ENCODE data around the gene SLC1A4.
"Not testable (repeated sequence)": the region's sequence is repeated elsewhere in the genome, so short reads cannot be mapped to it uniquely, and the experiment has no call there.

The SLC1A4 gene

DNA sequence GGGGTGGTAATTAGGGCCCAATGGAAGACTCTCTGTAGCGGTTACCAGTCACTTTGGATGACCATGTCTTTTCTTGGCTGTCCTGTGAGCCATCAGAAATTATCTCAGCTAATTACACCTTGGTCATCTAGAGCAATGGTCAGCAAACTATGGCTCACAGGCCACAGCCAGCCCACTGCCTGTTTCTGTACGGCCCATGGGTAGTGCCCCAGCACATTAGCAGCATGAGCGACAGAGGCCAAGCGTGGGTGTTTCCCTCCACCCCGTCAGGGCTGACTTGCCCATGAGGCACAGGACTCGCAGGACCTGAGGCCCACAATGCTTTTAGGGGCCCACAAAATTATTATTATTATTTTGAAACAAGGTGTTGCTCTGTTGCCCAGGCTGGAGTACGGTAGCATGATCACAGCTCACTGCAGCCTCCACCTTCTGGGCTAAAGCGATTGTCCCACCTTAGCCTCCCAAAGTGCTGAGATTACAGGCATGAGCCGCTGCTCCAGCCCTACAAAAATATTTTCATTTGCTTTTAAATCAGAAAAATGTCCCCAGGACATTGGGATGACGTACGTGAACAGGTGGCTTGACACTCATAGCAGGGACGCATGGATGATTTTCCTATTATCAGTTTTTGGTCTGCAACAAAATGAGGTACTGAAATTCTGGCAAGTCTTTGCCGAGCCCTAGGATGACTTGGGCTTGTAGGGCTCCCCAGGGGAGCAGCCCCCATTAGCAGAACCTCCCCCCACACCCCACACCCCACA is 37.7 kb downstream of the SLC1A4 start:
- DNase-seq (ENCODE audit: low read depth), result no peak

GRCh38 chr2:65027616-65028244 is 38.5 kb downstream of the SLC1A4 start:
- no peak for DNase-seq (ENCODE audit: low read depth)

DNA sequence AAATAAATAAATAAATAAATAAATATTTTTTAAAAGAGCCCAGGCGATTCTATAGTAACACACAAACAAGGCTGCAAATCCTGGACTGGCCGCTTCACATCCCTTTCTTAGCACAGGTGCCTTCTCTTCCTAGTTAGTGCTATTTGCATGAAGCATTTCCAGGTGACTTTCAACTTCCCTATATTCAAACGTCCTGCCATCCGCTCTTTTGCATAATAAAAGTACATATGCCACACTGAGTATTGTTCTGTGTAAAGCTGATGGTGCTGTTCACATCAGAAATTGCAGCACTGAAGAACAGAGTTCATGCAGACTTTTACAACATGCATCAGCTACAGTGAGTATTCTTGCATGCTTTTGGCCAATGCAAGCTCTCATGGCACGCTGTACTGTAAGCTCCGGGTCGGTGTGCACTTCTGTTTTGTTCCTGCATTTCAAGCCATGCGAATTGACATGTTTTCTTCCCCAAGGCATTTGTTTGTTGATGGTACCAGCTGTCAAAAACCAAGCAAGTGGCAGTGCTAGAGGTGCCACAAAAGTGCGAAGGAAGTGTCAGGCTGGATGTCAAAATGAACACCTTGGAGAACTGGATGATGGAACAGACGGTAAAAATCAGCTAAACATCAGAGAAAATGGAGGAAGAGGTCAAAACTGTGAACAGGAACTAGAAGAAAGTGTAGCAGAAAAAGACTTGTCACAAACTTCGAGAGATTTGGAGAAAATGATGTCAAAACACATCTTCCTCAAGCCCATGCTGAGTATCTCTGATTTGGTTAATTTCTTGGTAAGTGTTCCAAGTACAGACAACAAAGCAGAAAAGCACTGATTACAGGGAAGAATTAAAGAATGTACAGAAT is 41.5 kb downstream of the SLC1A4 start:
- no peak for DNase-seq (ENCODE audit: low read depth)

DNA sequence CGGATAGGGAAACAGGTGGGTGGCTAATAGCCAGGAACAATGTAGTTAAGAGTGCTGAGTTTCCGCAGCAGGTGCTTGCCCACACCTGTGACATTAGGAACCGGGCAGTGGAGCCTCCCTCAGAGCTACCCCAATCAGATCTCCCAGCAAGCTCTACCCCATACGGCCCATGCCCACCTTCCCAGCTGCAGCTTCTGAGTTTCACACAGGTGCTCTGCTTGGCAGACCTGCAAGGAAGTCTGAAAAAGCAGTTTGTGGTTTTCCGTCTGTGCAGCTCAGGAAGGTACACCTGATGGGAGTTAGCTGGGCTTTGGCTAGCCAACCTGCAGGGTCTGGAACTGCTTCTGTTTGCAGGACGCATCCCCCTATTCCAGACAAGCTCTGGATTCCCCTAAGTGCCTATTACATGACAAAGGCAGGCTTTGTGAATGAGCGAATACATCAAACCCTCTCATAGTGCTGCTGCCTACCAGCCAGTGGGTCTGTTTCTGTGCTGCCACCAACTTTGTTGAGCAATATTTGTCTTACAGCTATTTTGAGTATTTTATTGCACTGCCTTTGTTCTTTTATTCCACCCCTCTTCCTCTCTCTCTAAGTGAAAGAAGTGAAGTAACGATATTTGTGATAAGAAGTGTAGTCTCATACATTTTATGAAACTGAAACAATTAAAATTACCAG is 42.3 kb downstream of the SLC1A4 start:
- no peak for DNase-seq (ENCODE audit: low read depth)

- DNase-seq (ENCODE audit: low read depth), result no peak
Measured at GRCh38 chr2:65032019-65032975, 43.1 kb downstream of the SLC1A4 start.

- no peak for DNase-seq (ENCODE audit: low read depth)
Measured at GRCh38 chr2:65033178-65033577, 44.0 kb downstream of the SLC1A4 start.

- not testable (repeated sequence) for DNase-seq (ENCODE audit: low read depth)
Measured at GRCh38 chr2:65033667-65034066, 44.5 kb downstream of the SLC1A4 start.

DNA sequence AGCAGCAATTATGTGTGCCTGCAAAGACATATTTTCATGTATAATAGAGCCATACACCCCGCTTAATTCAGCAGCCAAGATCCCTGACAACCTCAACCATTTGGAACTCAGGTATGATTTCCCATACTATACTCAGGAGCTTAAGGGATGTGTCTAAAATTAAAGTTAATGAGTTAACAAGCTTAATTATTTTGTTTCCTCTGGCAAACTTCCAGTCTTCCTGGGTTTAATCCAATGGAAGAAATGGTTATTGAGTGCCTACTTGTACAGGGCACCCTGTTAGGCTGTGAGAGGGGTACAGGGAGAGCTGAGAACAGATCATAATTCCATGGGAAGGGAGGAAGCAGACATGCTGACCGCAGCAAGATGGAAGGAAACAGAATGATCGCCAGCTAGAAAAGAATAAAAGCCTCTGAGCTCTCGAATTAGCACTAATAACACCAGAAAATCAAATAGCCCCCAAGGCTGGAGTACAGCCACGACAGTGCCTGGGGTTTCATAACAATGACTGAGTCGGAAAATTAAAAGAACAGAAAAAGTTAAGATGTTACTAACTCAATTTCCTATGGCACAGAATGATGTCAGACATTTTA is 46.2 kb downstream of the SLC1A4 start:
- no peak for DNase-seq (ENCODE audit: low read depth)

DNA sequence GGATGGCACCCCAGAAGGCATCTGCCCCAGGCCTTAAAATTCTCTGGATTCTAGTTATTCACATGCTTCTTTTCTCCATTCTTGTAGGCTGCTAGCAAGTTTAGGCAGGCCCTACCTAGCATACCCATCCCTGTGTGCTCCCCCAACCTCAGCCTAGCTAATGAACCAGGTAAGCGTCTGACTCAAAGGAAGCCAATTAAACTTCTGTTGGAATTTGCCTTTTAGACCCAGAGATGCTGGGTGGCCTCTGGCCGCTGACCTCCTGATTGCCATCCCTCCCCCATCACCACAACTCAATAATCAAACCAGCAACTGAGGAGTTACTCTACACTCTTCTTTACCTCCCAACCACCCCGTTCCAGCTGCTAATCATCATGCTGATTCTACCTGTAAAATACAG is 48.0 kb downstream of the SLC1A4 start:
- DNase-seq (ENCODE audit: low read depth), result no peak

DNA sequence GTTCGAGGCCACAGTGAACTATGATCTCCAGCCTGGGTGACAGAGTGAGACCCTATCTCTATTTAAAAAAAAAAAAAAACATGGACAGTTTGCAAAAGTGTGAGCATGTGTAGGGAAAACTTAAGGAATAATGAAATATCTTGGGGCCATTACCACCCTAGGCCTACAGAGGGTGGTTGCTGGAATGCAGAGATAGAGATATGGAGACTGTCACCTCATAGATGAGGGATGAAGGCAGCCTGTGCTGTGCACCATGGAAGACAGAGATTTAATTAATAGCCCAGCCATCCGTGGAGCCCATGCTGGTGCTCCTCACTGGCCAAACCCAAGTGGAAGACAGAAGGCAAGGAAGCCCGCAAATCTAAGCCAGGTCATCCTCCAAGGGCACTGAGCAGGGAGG is 50.4 kb downstream of the SLC1A4 start:
- DNase-seq (ENCODE audit: low read depth), result no peak

DNA sequence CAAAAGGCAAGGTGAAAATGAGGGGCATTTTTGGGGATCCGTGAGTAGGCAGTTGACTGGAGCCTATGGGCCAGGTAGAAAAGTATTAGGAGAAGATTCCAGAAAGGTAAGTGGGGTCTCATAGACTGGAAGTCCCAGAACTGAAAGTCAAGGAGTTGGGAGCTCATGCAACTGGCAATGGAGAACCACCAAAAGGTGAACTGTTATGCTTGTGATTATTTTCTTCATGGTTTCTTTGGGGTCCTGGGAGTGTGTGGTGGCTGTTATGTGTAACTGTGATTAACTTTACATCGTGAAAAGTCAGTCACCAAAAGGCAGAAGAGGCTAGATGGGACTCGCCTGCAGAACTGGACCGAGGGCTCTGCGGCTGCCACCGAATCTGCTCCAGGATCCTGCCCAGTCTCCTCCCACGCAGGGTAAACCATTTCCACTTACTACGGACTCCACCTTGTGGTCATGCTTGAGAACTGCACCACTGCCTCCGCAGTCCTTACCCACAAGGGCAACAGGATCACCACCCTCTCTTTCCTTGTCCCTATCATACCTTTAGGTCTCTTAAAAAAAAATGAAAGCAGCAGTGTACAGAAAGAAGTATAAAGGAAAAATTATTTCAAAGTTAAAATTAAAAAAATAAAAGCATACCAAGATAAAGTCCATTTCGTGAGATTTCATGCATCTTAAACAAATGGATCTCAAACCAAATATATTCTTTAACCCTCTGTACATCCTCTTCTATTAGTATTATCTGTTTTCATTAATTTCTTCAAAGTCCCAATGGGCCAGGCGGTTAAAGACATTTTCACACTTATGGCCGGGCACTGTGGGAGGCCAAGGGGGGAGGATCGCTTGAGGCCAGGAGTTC is 51.4 kb downstream of the SLC1A4 start:
- peak; percentile 49 for DNase-seq (ENCODE audit: low read depth)

GRCh38 chr2:65043001-65043400 is 53.8 kb downstream of the SLC1A4 start:
- DNase-seq (ENCODE audit: low read depth), result no peak

DNA sequence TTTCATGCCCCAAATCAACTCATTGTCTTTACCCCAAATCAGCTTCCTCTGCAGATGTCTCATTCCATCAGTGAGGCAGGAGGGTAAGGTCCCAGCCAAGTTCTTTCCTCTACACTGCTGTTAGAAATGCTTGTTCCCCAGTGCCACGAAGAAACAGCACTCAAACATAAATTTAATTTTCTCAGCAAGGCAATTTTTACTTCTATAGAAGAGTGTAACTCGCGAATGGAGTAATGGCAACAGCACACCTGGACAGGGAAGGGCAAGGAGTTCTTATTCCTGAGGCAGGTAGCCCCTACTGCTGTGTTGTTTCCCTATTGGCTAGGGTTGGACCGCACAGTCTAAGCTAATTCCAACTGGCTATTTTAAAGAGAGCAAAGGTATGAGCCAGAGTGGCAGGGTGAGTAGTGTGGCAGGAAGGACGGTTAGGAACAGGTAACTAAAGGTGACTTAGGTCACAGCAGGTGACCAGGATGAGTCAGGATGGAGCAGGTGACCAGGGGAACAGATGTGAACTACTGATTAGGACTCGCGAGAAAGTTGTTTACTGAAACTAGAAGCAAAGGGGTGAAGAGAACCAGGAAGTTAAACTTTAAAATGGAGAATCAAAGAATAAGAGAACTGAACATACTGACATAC is 55.0 kb downstream of the SLC1A4 start:
- no peak for DNase-seq (ENCODE audit: low read depth)

- no peak for DNase-seq (ENCODE audit: low read depth)
Measured at GRCh38 chr2:65045651-65046050, 56.5 kb downstream of the SLC1A4 start.

GRCh38 chr2:65046633-65047407 is 57.6 kb downstream of the SLC1A4 start:
- no peak for DNase-seq (ENCODE audit: low read depth)

DNA sequence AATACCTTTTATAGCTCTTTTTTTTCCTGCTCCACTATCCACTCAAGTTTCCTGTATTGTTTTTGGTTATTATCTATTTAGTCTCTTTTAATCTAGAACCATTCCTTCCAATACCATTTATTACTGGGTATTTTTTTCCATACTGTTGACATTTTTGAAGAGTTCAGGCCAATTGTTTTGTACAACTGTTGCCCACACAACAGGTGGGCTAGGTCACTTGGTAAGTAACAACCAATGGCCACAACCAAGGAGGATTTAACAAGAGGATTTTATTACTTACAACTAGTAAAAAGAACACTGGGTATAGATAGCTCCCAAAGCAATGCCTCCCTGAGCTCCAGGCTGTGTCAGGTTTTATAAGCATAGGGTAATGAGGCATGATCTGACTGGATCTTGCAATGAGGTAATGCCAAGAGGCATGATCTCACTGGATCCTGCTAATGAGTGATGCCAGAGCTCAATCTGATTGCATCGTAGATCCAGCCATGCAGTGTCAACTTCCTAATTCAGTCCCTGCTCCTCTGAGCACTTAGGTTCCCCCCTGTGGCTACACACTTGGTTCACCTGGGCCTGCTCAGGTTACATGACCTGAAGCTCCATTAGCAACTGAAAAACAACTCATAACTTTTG is 59.9 kb downstream of the SLC1A4 start:
- DNase-seq (ENCODE audit: low read depth), result no peak

DNA sequence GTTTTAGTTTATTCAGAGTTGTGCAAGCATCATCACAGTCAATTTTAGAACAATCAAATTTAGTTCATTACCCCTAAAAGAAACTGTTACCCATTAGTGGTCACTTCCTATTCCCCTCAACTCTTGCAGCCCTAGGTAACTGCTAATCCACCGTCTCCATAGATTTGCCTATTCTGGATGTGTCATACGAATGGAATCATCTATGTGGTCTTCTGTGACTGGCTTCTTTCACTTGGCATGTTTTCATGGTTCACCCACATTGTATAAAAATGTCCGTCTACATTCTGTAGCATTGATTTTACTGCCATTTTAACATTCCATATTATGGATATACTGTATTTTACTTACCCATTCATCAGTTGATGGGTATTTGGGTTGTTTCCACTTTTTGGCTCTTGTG is 61.7 kb downstream of the SLC1A4 start:
- no peak for DNase-seq (ENCODE audit: low read depth)

DNA sequence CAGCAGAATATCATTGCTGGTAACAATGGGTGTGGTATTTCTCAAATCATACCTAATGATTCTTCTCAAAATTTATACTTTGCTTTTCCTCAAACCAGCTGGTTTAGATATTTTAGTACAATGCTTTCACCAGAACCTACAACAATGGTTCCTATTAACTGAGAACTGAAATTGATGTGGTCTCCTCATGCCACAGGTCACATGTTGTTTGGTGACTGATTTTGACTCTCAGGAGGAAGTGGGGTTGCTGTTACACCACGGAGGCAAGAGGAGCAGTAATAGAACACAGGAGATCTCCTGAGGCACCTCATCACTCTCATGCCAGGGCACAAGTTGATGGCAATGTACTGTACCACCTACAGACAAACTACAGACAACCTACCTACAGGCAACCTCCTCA is 64.0 kb downstream of the SLC1A4 start:
- DNase-seq (ENCODE audit: low read depth), result peak; percentile 25
